ENCODE results near the gene MNT. TPM values are rescaled to one million over a fixed set of nuclear protein-coding genes. Genes with fewer than 3 reads are reported as not detected.

MNT gene
- total and polyA plus RNA-seq, 2 of the 8 experiments (the other 6 are each of a cell fraction or from before 2014, with no cell fraction given): 5.0 to 17.3 TPM

DNA sequence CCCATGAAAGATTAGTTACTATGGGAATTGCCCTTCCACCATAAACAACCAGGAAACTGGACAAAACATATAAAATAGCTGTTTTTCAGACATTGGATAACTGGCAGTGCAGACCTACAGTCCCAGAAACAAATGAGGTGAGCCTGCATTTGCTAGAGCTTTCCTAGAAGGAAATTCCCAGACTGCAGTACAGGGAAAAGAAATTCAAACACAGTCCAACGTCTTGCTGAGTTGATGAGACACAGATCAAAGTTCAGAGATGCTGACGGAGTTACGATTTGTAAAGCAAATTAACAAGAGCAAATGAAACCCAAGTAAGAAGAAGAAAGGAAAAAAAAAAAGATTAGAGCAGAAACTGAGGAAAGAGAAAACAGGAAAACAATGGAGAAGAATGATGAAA lies 41.3 kb upstream of the MNT start:
- Histone ChIP-seq H3K18ac (ENCODE audit: extremely low read depth, low read length) (no peak overlapping the region), H3K79me2 (ENCODE audit: control insufficient read depth in 1 of 2, insufficient read depth in 2 of 2, low read length in 2 of 2) (peaks cover 0 to 6% of the 10 kb centered on the region in 2 experiments; a peak in 1 of 4 replicates), H3K79me1 (ENCODE audit: low read depth, low read length) (peaks cover 3% of the 10 kb centered on the region; the same call in 1 of the 2 replicates), H2BK5ac (ENCODE audit: low read depth, low read length) (no peak overlapping the region), H2AFZ (ENCODE audit: low read length) (no peak overlapping the region), H4K91ac (replicated peaks; ENCODE audit: insufficient read length, low read length) (no peak overlapping the region), H3K36me3 (ENCODE audit: control insufficient read depth in 2 of 4, insufficient read depth in 4 of 4, low read length in 3 of 4) (peaks cover 4 to 24% (median 14%) of the 10 kb centered on the region in 4 experiments; a peak in 7 of 8 replicates), H2BK12ac (ENCODE audit: low read depth, low read length) (no peak overlapping the region), H4K20me1 (replicated peaks in 1 of 2; ENCODE audit: control insufficient read depth in 1 of 2, insufficient read depth in 2 of 2, low read length in 2 of 2) (peaks cover 1 to 2% of the 10 kb centered on the region in 2 experiments), H3K14ac (ENCODE audit: insufficient read length) (no peak overlapping the region), H3K23me2 (ENCODE audit: low read depth, low read length) (no peaks in the 10 kb centered on the region), H3K4ac (replicated peaks; ENCODE audit: insufficient read length, low read depth, low read length) (no peak overlapping the region), H4K8ac (ENCODE audit: extremely low read depth, insufficient read depth, low read length) (no peak overlapping the region), H2BK120ac (replicated peaks; ENCODE audit: low read depth, low read length) (no peak overlapping the region), H3K4me3 (ENCODE audit: extremely low read depth in 1 of 4, insufficient read depth in 2 of 4, low read depth in 3 of 4, low read length in 4 of 4) (no peak overlapping the region), H3K9me3 (ENCODE audit: insufficient read depth in 2 of 2, low read depth in 1 of 2, low read length in 1 of 2) (peaks cover 0 to 8% of the 10 kb centered on the region in 2 experiments; a peak in 1 of 4 replicates), H3K23ac (ENCODE audit: insufficient read length) (no peak overlapping the region), H2AK5ac (ENCODE audit: low read depth, low read length) (no peak overlapping the region), H2BK15ac (ENCODE audit: low read length) (no peak overlapping the region), H3K4me2 (ENCODE audit: insufficient read depth in 1 of 2, low read depth in 2 of 2, low read length in 2 of 2) (no peak overlapping the region), H3K27ac (ENCODE audit: low read depth, low read length) (no peak overlapping the region), H3K56ac (replicated peaks; ENCODE audit: insufficient read length, low read depth, low read length) (no peak overlapping the region), H4K5ac (ENCODE audit: insufficient read length, low read depth, low read length) (no peak overlapping the region), H3K4me1 (replicated peaks in 1 of 4; ENCODE audit: control insufficient read depth in 3 of 4, insufficient read depth in 4 of 4, low read length in 3 of 4) (no peaks in the 10 kb centered on the region), H2BK20ac (ENCODE audit: low read length) (no peak overlapping the region), H3K9ac (replicated peaks in 1 of 4; ENCODE audit: extremely low read depth in 1 of 4, low read depth in 3 of 4, low read length in 3 of 4) (no peak overlapping the region), H3K27me3 (replicated peaks in 1 of 4; ENCODE audit: control insufficient read depth in 3 of 4, extremely low read depth in 1 of 4, insufficient read depth in 3 of 4, low read length in 3 of 4) (no peaks in the 10 kb centered on the region)
- ChIA-PET CTCF (ENCODE audit: partially characterized antibody) (no interaction called here), POLR2A (ENCODE audit: partially characterized antibody) (interaction anchor here (1.1 kb wide), 1 partner anchor 9 kb away, joined by 3 read pairs; no protein-coding TSS in a partner anchor)
- WGBS, 2 experiments (ENCODE audit: extremely low coverage in 1 of 2, insufficient coverage in 1 of 2, insufficient read length in 1 of 2, insufficient replicate concordance in 2 of 2, low coverage in 1 of 2, low lambda C conversion rate in 2 of 2, missing lambda C conversion rate in 1 of 2): 93% methylated on average over 3 of the region's 3 CpGs; no CpG with 5 or more reads in 1 of the 2 experiments
- FAIRE-seq (no peak), DNase-seq (ENCODE audit: low read depth in 1 of 2, low spot score in 2 of 2) (no peak)
- TF ChIP-seq TAF1 (IDR thresholded peaks at IDR 0.05; ENCODE audit: low read depth, low read length) (no peak), SAP30 (IDR thresholded peaks at IDR 0.05; ENCODE audit: insufficient read depth, insufficient replicate concordance, low read length) (no peak), SP2 (IDR thresholded peaks at IDR 0.05; ENCODE audit: low read length) (no peak), SUZ12 (IDR thresholded peaks at IDR 0.05; ENCODE audit: low read length) (no peak), TEAD4 (IDR thresholded peaks at IDR 0.05; ENCODE audit: low read depth, low read length) (no peak), CHD1 (IDR thresholded peaks at IDR 0.05; ENCODE audit: low read depth, low read length) (no peak)
